Small intestine (tissue), 7 donors: Measurements from ENCODE around the gene ICE1. TPM values are rescaled to one million over a fixed set of nuclear protein-coding genes. Genes with fewer than 3 reads are reported as not detected.
"Not testable (repeated sequence)": the region's sequence is repeated elsewhere in the genome, so short reads cannot be mapped to it uniquely, and the experiment has no call there.

Source experiments
- DNase-seq, 2 donors: peaks; one replicate each; pipeline versions ENCODE4 v3.0.0 to v3.0.0-alpha.2; 2013
- FAIRE-seq: peaks from 2 replicates; lab custom pipeline; 2012; peaks lifted over from hg19 to GRCh38; lab: Jason Lieb, UNC
- H3K27ac ChIP-seq, 3 donors: one replicate each; pipeline ENCODE4 v1.5.1; 2013; ENCODE audit warnings: low read length in 2 of 3, mild to moderate bottlenecking in 2 of 3, control low read depth in 1 of 3, inconsistent platforms in 1 of 3, low read depth in 1 of 3, moderate library complexity in 1 of 3
- H3K27me3 ChIP-seq, 3 donors: one replicate each; pipeline ENCODE4 v1.6.1; 2013; ENCODE audit warnings: low read length in 3 of 3, inconsistent platforms in 1 of 3; ENCODE audit not compliant: control insufficient read depth in 3 of 3, insufficient read depth in 3 of 3
- H3K36me3 ChIP-seq, 3 donors: one replicate each; pipeline ENCODE4 v1.6.1; 2013; ENCODE audit warnings: low read length in 3 of 3, inconsistent platforms in 1 of 3, low read depth in 1 of 3, mild to moderate bottlenecking in 1 of 3, moderate library complexity in 1 of 3; ENCODE audit not compliant: control insufficient read depth in 3 of 3, insufficient read depth in 2 of 3
- H3K4me1 ChIP-seq, 3 donors: one replicate each; pipeline ENCODE4 v1.6.1; 2013; ENCODE audit warnings: low read length in 2 of 3, inconsistent platforms in 1 of 3, low read depth in 1 of 3, mild to moderate bottlenecking in 1 of 3, moderate library complexity in 1 of 3; ENCODE audit not compliant: control insufficient read depth in 3 of 3, insufficient read depth in 2 of 3
- H3K4me3 ChIP-seq, 3 donors: one replicate each; pipeline ENCODE4 v1.5.1; 2013; ENCODE audit warnings: low read length in 3 of 3, control low read depth in 1 of 3, inconsistent platforms in 1 of 3, low read depth in 1 of 3, mild to moderate bottlenecking in 1 of 3, moderate library complexity in 1 of 3
- H3K9me3 ChIP-seq, 2 donors: one replicate each; pipeline ENCODE4 v1.6.1; 2013; ENCODE audit warnings: low read depth in 1 of 2, low read length in 1 of 2; ENCODE audit not compliant: control insufficient read depth in 2 of 2, insufficient read depth in 1 of 2
- WGBS, 3 donors: extraction: QIAGEN DNeasy Blood & Tissue Kit; methylation state at CpG; one replicate each; pipeline ENCODE4 v1.1.7; 2013; 5-methylcytosine and 5-hydroxymethylcytosine counted together
- polyA plus RNA-seq, 4 donors: library from polyadenylated mRNA; stranded (reverse) in 3 of 4; unstranded in 1 of 4; fragments of 200-250 nt in 3 of 4; fragments of 120-200 nt in 1 of 4; gene quantifications; one replicate each; pipeline versions ENCODE4 v1.2.1 to v1.2.3, GENCODE V29; 2013
- donor health status: healthy with polysubstance abuse.
- donor health status: control.
- donor health status: control.
- donor health status: Bipolar disorder and iron deficiency.
- donor health status: healthy.

ICE1 gene
- polyA plus RNA-seq, 4 donors, result 5.9 to 18.9 (median 7.8) TPM

- not testable (repeated sequence) for H3K36me3 ChIP-seq, DNase-seq, H3K9me3 ChIP-seq, H3K27ac ChIP-seq, H3K4me3 ChIP-seq, FAIRE-seq, H3K27me3 ChIP-seq, H3K4me1 ChIP-seq
- WGBS, 3 donors, result 91 to 98% (median 93%) methylated on average over 2 of the region's 2 CpGs
These were observed 30.0 kb upstream of the ICE1 start for GRCh38 chr5:5392504-5392903.

- not testable (repeated sequence) for H3K4me3 ChIP-seq, H3K4me1 ChIP-seq, H3K36me3 ChIP-seq, FAIRE-seq, H3K9me3 ChIP-seq, H3K27ac ChIP-seq, H3K27me3 ChIP-seq
- WGBS, 3 donors, result 59 to 64% (median 59%) methylated on average over 5 to 6 of the region's 6 CpGs
- DNase-seq, result peak; percentile 42 to 43
These were observed 28.0 kb upstream of the ICE1 start for GRCh38 chr5:5394384-5394986.

- WGBS, 3 donors, result 81 to 89% (median 85%) methylated on average over 8 of the region's 8 CpGs
- FAIRE-seq, DNase-seq, H3K9me3 ChIP-seq, H3K27ac ChIP-seq, H3K4me3 ChIP-seq, H3K27me3 ChIP-seq, H3K4me1 ChIP-seq, H3K36me3 ChIP-seq: not testable (repeated sequence)
These were observed 27.4 kb upstream of the ICE1 start for GRCh38 chr5:5395093-5395492.

DNA sequence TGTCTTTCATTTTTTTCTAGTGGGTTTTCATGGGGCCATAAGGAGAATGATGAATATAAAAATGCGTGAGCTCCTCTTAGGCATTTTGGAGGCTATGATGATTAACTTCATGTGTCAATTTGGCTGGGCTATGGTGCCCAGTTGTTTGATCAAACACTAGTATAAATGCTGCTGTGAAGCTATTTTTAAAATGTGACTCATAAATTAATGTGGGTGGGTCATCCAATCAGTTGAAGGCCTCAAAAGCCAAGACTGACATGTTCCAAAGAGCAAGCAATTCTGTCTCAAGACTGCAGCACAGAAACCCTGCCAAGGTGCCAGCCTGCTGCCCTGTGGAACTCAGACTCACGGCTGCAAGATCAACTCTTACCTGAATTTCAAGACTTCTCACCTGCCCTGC, 24.4 kb upstream of the ICE1 start:
- no peak for FAIRE-seq
- H3K27ac ChIP-seq, result no peak overlapping the region
- no peaks in the 10 kb centered on the region for H3K27me3 ChIP-seq
- 55 to 67% (median 56%) methylated on average over 2 of the region's 2 CpGs for WGBS, 3 donors
- no peaks in the 10 kb centered on the region for H3K36me3 ChIP-seq
- no peaks in the 10 kb centered on the region for H3K4me1 ChIP-seq
- peak in 1 of 2 donors; percentile 19 for DNase-seq
- H3K4me3 ChIP-seq, result no peak overlapping the region
- H3K9me3 ChIP-seq, result peaks cover 0 to 6% of the 10 kb centered on the region in 2 donors

- H3K36me3 ChIP-seq, result no peaks in the 10 kb centered on the region
- no peak overlapping the region for H3K4me3 ChIP-seq
- H3K27ac ChIP-seq, result no peak overlapping the region
- WGBS, 3 donors, result 90 to 92% (median 91%) methylated on average over 8 of the region's 8 CpGs
- FAIRE-seq (no peak), DNase-seq (no peak)
- H3K27me3 ChIP-seq, result no peaks in the 10 kb centered on the region
- H3K4me1 ChIP-seq, result no peaks in the 10 kb centered on the region
- peaks cover 0 to 6% of the 10 kb centered on the region in 2 donors for H3K9me3 ChIP-seq
These were observed 21.4 kb upstream of the ICE1 start for GRCh38 chr5:5401095-5401494.

DNA sequence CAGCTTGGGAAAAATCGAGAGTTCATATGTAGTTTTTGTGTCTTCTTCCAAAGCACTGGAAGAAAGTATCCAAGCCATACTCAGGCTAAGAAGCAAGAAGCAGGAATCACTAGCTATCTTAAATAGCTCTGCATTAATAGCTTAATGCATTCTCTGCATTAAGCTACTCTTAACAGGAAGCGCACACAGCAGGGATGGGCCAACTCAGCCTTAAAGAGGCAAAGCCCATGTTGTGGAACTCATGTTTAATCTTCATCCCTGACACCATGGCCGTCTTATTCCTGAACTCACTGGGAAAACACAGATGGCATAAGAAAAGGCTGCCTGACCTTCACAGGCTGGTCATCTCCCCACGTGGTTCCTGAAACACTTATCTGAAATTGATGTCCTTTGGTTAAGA, 18.7 kb upstream of the ICE1 start:
- WGBS, 3 donors, result 73 to 79% (median 77%) methylated on average over 4 of the region's 4 CpGs
- H3K4me3 ChIP-seq, result no peak overlapping the region
- no peaks in the 10 kb centered on the region for H3K27me3 ChIP-seq
- peaks cover 0 to 14% of the 10 kb centered on the region in 2 donors for H3K9me3 ChIP-seq
- H3K4me1 ChIP-seq, result no peaks in the 10 kb centered on the region
- no peaks in the 10 kb centered on the region for H3K36me3 ChIP-seq
- H3K27ac ChIP-seq, result no peak overlapping the region
- FAIRE-seq (no peak), DNase-seq (no peak)

DNA sequence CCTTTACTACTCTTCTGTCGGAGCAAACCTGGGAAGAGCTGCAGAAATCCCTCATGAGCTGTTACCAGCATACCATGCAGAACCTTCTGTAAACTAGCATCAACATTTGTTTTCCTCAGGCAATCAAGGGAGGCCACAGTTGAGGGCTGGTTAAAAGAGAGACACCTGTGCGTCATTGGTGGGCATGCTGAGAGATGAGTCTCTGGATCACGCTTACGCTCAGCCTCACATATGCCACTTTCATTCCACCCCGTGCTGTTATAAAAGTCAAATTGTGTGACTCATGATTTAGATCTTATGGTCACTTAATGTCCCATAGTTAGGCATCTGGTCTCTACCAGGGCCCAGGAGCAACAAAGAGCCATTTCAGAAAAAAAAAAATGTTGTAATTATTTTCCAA, 18.1 kb upstream of the ICE1 start:
- WGBS, 3 donors, result 88 to 94% (median 93%) methylated on average over 5 of the region's 5 CpGs
- FAIRE-seq, result no peak
- H3K36me3 ChIP-seq, result no peaks in the 10 kb centered on the region

DNA sequence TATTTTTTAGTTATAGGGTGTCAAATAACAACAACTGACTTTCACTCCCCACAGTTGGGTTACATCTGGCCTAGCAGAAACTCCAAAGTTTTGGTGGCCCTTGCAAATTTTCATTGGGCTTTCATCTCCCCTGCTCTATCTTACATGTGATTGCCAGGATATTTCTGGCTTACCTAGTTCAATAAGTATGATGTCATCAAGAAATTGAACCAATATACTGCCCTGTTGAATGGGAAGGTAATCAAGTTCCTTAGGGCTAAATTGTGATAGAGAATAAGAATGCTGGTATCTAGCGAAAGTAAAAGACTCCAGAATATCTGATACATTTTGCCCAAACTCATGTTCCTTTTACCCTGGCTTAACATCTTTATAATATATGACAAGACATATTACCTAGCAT, 17.0 kb upstream of the ICE1 start:
- Histone ChIP-seq H3K4me3 (no peak overlapping the region), H3K4me1 (no peaks in the 10 kb centered on the region), H3K36me3 (no peaks in the 10 kb centered on the region), H3K27me3 (no peaks in the 10 kb centered on the region), H3K9me3 (peaks cover 3 to 18% of the 10 kb centered on the region in 2 donors), H3K27ac (no peak overlapping the region)
- no peak for FAIRE-seq
- DNase-seq, result no peak
- 89 to 97% (median 92%) methylated on average over 1 of the region's 1 CpG for WGBS, 3 donors

More for the DNA sequence above, 18.1 kb upstream of the ICE1 start:
- Histone ChIP-seq H3K4me3 (no peak overlapping the region), H3K9me3 (peaks cover 0 to 19% of the 10 kb centered on the region in 2 donors), H3K27ac (no peak overlapping the region), H3K4me1 (no peaks in the 10 kb centered on the region), H3K27me3 (no peaks in the 10 kb centered on the region)
- DNase-seq, result no peak

GRCh38 chr5:5407924-5408323, 14.6 kb upstream of the ICE1 start:
- Histone ChIP-seq H3K9me3 (peaks cover 3 to 18% of the 10 kb centered on the region in 2 donors), H3K27me3 (no peaks in the 10 kb centered on the region), H3K4me1 (no peaks in the 10 kb centered on the region), H3K4me3 (no peak overlapping the region), H3K36me3 (no peaks in the 10 kb centered on the region), H3K27ac (no peak overlapping the region)
- DNase-seq, result no peak
- FAIRE-seq, result no peak
- WGBS, 3 donors, result 86 to 93% (median 92%) methylated on average over 5 of the region's 5 CpGs
